Measurements from ENCODE around the gene ZNF695.

DNA sequence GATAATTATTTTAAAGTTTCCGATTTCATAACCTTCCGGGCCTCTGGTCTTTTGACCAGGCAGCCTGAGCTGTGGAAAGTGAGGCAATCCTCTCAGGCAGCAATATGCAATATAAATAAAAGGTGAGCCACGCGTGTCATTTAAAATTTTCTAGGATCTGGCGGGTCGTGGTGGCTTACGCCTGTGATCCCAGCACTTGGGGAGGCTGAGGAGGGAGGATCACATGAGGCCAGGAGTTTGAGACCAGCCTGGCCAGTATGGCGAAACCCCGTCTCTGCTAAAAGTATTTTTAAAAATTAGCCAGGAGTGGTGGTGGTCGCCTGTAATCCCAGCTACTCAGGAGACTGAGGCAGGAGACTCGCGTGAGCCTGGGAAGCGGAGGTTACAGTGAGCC lies 546 bp upstream of the ZNF695 start:
- TF ChIP-seq SPI1 (IDR thresholded peaks at IDR 0.05; ENCODE audit: low read depth, low read length) (no peak), POLR2A (IDR thresholded peaks at IDR 0.05; ENCODE audit: low read depth, low read length) (no peak), POLR2AphosphoS5 (IDR thresholded peaks at IDR 0.05; ENCODE audit: low read depth, low read length) (no peak)

Measured in GM12891 (cell line).